Left hindlimb (tissue), 1 donor: ENCODE results near the gene MAGEA3.

Experiments used
- DNase-seq: peaks from one replicate; pipeline ENCODE4 v3.0.0-alpha.2; 2018

Gene MAGEA3

GRCh38 chrX:152738560-152738959 is 40.0 kb downstream of the MAGEA3 start:
- no peak for DNase-seq
